ENCODE measurements around the gene GPR33.
"Not testable (repeated sequence)": the region's sequence is repeated elsewhere in the genome, so short reads cannot be mapped to it uniquely, and the experiment has no call there.

The GPR33 gene, protein sequence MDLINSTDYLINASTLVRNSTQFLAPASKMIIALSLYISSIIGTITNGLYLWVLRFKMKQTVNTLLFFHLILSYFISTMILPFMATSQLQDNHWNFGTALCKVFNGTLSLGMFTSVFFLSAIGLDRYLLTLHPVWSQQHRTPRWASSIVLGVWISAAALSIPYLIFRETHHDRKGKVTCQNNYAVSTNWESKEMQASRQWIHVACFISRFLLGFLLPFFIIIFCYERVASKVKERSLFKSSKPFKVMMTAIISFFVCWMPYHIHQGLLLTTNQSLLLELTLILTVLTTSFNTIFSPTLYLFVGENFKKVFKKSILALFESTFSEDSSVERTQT

DNA sequence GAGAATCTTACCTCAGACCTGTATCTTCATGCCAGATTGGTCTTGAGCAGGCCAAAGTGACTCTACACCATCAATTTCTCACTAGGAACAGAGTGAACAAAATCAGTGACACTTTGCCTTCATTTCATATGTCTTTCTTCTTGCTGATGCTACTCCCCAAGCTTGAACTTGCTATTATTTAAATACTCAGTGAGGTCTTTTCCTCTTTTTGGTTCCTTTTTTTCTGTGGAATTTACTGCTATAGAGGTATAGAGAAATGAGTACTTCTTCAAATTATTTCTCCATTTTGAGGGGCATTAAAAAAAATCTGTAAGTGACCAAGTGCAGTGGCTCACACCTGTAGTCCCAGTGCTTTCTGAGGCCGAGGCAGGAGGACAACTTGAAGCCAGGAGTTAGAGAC is at the start of gene GPR33:
GPR33 (minus strand) TSS at position 154 of the 400 bp plus-strand sequence. CDS start 4,074 bp downstream, outside the sequence.
- DNase-seq: no peak

DNA sequence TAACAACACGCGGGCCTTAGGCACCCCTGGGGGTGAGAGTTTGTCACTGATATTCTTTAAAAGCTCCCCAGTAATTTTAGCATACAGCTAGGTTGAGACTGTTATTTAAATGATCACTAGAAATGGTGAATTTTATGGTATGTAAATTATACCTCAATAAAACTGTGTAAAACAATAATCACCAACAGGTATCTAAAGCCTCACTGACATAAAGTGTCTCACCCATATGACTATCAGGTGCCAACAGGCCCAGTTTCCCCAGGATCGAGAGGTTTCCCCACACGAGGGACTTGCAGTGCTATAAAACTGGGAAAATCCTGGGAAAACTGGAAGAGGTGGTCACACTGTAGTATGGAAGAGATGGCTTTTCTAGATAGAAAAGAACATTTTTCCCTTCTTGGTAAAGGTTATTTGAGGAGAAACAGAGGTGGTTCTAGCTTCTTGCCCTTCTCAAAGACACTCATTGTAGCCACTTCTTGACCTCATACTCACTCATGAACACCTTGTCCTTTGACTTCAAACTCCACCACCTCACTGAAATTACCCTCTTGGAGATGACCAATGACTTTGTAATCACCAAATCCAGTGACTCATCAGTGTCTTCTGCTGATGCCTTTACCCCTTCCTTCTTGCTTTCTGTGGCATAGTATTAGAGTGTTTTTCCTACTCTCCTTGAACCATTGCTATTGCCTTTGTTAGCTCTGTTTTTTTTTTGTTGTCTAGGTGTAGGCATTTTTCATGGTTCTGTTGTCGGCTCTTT is 48.5 kb upstream of the GPR33 start:
- peak; percentile 3 for DNase-seq

DNA sequence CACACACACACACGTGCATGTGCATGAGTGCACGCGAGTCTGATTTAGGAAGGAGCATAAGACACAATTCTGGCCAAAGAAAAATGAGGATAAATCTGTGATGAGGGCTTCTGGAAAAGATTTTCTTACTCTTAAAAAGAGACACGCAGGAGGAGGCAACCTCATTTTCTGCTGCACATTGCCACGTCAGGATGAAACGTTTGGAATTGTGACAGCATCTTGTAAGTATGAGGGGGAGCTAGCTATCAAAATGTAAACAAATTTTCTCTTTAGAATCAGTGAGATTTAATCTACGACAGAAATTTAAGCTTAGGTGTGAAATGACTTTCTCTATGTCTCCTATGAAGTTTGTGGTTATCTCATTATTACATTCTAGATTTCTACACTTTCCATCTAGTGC is 42.3 kb upstream of the GPR33 start:
- DNase-seq: no peak

DNA sequence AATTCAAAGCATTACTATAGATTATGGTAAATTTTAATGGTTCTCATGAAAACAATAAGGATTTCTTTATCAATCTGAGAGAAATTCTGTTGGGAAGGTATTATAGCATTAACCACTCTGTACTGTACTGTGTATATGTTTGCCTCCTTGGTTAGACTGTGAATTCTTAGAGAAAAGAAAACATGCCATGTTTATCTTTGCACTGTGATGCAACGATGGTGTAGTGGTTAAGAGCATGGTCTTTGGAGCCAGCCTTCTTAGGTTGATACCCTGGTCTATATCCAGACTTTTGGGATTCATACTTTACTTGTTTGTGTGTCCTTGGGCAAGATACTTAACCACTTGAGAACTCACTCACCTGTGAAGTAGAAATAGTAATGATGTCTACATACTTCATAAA is 41.2 kb upstream of the GPR33 start:
- DNase-seq: no peak

DNA sequence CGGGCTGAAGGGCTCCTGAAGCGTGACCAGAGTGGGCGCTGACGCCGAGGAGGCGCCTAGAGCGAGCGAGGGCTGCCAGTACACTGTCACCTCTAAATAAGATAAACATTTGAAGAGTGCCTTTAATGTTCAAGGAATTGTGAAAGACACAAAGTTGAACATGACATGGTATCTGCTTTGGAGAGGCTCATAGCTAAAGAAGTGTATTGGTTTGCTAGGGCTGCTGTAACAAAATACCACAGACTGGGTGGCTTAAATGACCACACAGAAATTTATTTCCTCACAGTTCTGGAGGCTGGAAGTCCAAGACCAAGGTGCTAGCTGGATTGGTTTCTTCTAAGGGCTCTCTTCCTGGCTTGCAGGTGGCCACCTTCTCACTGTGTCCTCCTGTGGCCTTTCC is 39.7 kb upstream of the GPR33 start:
- no peak for DNase-seq

DNA sequence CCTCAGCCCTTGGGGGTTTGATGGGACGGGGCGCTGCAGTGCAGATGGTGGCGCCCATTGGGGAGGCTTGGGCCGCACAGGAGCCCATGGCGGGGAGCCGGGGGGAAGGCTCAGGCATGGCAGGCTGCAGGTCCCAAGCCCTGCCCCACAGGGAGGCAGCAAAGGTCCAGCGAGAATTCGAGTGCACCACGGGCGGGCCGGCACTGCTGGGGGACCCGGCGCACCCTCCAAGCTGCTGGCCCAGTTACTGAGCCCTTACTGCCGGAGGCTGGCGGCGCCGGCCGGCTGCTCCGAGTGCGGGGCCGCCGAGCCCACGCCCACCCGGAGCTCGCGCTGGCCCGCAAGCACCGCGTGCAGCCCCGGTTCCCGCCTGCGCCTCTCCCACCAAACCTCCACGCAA is 39.2 kb upstream of the GPR33 start:
- DNase-seq: no peak

DNA sequence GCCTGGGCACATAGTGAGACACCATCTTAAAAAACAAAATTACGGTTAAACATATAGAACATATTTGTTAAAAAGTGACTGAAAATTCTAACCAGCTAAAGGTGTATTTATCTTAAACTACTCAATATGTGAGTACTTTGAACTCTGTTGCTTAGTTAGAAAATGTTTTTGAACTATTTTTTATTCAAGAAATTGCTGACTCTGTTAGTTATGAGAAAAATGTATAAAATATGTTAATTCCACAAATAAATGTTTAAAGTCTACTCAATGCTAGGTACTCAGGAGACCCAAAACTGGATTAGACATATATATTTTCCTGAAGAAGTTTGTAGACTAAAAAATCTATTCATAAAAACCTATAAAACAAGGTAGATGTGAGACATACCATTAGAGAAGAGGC is 23.0 kb upstream of the GPR33 start:
- no peak for DNase-seq

DNA sequence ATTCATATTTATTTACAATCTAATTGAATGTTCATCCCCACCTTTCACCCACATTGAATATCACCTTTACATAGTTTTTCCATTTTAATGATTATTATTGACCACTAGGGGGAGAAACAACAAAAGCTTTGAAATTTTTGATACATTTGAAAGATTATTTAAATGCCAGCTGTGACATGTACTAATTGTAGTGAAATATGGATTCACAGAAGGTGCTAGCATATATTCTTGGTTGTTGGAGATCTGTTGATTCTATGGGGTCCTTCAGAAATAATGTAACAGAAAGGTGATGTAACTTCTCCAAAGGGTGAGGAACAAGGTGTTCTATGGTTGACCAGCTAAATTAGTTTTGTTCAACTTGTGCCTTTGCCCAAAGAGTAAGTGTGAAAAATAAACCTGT is 22.4 kb upstream of the GPR33 start:
- peak; percentile 12 for DNase-seq

DNA sequence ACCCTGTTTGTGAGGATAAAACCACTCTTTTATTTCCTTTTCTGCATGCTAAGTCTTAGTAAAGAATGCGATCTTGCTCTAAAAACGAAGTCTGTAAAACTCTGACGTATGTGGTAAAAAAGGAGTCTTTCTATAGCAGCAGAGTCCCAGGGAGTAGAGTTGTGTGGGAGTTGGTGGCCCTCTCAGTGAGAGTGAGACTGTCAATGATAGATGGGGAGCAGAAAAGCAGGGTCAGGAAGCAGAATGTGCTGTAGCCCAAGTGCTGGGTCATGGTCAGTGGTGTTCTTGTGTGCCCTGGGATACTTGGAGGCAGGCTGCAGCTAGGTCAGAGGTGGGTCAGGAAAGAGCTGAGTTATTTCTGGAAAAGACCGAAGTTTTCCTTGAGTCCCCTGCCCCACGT is 20.3 kb upstream of the GPR33 start:
- no peak for DNase-seq

DNA sequence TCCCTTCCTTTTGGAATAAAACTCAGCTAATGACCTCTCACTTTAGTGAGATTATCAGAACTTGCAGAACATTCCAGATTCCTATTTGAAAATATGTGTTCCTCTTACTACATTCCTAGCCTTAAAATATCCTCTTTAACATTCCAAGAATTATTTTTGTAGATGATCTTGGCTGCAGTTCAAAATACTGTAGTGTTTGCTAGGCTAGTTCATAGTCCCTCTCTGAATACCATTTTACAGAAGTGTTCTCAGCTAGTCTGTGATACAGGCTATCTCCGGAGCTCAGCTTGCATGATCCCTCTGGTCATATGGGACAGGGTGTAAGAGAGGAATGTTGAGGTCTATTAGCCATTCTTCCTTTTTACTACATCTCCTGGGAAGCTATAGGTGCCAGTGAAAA is 17.6 kb upstream of the GPR33 start:
- DNase-seq: peak; percentile 72

DNA sequence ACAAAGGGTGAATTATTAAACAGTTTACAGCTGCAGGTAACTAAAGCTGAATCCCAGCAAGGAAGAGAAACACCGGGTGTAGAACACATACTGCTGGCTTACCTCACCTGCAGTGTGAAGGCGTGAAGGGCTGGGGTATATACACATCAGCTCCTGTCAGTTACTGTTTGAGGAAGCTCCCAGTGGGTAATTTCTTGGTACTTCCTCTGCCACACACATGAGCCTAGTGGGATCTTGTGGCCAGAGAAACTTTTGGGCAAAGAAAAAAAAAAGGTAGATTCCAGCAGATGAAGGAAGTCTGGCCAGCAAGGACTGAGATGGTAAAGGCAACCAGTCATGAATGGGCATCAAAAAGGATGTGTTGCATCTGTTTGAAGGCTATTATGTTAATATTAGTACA is 14.0 kb upstream of the GPR33 start:
- DNase-seq: no peak

DNA sequence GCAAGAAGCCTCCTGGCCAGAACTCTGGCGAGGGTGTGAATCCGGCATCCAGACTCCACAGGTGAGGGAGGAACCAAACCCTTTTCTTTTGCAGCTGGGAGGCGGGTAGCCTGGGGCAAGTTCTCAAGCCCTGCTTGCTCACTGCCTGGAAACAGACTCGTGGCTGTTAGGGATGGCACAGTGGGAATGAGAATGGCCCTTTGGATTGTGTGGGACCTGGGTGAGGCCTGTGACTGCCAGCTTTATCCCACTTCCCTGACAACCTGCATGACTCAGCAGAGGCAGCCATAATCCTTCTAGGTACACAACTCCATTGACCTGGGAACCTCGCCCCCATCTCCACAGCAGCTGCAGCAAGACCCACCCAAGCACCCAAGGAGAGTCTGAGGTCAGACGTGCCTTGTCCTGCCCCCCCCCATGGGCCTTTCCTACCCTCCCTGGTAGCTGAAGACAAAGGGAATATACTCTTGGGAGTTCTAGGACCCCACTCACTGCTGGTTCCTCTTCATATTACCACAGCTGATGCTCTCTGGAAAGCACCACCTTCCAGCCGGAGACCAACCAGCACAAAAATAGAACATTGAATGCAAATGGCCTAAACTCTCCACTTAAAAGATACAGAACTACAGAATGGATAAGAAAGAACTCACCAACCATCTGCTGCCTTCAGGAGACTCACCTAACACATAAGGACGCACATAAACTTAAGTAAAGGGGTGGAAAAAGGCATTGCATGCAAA is 5.1 kb upstream of the GPR33 start:
- no peak for DNase-seq

DNA sequence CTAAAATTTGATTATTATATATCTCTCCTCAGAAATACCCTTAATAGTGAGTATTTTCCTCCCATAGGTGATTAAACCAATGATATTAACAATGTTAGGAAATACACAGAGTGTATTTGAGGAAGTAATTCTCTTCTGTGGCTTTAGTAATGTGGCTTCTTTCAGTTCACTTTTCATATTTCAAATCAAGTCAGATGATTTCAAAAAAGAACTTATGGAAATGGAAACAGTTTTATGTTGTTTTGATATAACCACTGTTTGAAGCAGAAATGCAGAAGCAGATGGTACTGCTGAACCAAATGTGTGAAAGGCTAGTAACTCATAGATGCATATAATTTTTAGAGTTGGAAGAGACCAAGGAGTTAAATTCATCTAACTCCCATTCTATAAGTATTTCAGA is 1.9 kb upstream of the GPR33 start:
- DNase-seq: no peak

DNA sequence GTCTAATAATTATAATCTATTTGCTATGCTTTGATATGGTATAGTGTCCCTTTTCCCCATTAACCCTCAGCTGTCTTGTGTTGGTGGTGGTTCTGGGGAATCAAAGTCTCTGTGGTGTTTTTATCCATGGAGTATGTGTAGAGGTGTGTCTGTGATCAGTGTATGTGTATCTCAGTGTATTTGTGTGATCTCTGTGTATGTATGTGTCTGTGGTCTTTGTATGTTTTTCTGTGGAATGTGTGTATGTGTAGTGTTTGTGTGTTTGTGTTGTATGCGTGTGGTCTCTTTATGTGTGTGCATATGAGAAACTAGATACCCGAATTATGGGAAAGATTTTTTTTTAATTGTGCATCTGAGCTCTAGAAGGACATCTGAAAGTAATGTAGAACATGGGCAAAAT is 1.1 kb downstream of the GPR33 start:
- no peak for DNase-seq

DNA sequence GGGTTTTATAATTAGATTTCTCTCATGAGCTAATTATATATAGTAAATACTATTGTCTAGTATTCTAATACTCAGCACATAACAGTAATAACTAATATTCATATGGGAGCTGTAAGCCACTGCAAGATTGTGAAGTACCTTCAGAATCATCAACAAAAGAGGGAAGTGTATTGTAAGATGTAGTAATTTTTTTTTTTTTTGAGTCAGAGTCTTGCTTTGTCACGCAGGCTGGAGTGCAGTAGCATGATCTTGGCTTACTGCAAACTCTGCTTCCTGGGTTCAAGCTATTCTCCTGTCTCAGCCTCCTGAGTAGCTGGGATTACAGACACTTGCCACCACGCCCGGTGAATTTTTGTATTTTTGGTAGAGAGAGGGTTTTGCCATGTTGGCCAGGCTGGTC is 3.1 kb downstream of the GPR33 start:
- no peak for DNase-seq

DNA sequence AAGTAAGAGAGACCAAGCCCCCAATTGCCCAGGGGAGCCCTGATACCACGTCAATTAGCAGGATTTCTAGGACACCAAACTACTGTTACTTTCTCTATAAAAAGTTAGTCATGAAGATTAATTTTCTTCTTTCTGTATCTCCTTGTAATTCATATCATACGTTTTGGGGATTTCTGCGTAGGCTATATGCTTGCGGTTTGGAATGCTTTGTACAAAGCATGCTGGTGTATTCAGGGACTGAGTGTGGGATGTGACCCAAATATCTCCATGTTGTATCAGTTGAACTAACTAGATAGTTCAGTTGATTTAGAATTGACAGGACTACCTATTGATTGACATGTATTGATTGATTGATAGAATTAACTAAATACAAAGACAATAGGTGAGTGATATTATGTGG is 7.7 kb downstream of the GPR33 start:
- no peak for DNase-seq

DNA sequence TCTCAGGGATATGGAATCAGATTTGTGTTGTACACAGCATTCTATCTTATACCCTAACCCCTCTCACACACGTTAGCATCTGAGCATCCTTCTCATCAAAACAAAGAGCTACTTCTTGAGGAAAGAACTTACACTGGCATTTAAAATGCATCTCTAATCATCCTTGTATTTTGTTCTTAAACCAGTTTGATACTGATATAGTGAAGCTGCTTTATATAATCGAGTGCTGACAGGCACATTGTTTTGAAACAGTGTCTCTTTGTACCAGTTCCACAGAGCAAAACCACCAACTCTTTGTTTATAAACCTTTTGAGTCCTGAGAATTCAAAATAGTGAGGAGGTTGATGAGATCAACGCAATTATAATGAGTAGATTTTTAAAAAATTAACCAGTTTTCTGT is 8.8 kb downstream of the GPR33 start:
- no peak for DNase-seq

DNA sequence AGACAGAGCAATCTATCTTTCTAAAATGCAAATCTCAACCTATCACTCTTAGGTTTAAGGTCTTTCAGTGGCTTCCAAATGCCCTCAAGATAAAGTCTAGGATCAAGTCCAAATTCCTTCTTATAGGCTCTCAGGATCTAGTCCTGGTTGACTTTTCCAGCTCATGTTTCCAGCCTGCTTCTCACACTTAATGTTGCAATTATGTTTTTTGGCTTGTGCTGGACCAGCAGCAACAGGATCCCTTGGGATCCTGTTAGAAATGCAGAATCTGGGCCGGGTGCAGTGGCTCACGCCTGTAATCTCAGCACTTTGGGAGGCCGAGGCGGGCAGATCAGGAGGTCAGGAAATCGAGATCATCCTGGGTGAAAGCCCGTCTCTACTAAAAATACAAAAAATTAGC is 10.6 kb downstream of the GPR33 start:
- DNase-seq: no peak

DNA sequence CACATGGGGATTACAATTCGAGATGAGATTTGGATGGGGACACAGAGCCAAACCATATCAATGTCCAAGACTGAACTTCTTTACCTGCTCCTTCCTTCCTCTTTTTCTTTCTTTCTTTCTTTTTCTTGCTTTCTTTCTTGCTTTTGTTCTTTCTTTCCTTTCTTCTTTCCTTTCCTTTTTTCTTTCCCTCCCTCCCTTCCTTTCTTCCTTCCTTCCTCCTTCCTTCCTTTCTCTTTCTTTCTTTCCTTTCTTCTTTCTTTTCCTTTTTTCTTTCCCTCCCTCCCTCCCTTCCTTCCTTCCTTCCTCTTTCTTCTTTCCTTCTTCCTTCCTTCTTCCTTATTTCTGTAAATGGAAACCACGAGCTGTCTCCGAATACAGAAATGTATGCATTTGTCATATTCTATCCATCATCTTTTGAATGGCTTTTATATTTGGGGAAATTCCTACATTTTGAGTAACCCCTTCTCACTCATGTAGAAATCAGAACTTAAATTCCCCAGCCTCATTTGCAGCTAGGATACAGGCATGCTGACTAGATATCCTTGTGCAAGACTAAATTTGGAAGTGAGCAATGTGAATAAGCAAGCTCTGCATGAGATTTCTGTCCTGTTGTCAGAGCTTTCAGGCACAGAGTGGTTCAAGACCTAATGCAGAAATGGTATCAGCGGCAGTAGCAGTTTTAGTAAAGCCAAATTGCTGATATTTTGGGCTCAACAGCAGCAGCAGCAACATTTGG is 11.5 kb downstream of the GPR33 start:
- DNase-seq: no peak

DNA sequence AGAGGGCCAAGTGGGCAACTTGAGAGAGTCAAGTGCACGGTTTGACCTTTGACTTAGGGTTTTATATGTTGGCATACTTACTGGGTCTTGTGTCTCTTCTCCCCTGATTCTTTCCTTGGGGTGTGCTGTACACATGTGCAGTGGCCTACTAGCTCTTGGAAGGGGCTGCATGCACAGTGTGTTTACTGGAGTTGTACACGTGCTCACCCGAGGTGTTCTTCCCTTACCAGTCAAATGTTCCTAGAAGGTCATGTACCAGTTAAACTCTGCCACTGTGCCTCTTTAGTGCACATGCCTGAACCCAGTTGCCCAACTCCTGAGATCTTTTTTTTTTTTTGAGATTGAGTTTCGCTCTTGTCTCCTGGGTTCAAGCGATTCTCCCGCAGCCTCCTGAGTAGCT is 21.3 kb downstream of the GPR33 start:
- DNase-seq: no peak

DNA sequence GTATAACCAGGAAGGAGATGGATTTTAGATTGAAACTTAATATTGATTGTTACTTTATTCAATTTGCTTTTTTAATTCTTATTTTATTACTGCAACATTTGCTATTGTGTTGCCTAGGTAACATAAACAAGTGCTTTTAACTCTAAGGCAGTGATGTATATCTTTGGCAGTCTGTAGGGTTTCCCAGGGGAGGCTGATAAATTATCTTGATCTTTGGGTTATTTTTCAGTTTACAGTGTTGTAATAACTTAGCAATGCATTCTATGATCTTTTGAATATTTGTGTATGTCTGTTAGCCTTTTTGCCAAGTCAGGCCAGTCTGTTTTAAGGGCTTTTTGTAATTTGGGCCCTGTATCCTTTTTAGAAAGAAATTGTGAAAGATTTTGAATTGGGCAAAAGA is 22.7 kb downstream of the GPR33 start:
- no peak for DNase-seq

DNA sequence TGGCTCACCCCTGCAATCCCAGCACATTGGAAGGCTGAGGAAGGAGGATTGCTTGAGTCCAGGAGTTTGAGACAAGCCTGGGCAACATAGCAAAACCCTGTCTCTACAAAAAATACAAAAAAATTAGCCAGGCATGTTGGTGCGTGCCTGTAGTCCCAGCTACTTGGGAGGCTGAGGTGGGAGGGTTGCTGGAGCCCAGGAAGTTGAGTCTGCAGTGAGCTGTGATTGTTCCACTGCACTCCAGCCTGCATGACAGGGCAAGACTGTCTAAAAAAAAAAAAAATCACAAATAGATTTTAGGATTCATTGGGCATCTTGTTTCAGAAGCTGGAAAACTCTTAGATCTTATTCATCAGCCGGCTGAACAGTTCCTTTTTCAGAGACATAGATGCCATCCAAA is 25.4 kb downstream of the GPR33 start:
- DNase-seq: not testable (repeated sequence)

DNA sequence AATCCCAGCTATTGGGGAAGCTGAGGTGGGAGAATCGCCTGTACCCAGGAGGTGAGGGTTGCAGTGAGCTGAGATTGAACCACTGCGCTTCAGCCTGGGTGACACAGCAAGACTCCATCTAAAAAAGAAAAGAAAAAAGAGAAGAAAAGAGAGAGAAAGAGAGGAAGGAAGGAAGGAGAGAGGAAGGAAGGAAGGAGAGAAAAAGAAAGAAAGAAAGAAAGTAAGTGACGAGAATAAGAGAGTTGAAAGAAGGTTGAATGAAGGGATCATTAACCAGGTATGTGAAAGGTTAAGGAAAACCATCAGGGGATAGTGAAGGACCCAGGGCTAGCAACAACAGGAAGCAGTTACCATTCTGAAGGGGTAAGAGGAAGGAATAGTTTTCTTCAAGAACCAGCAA is 26.3 kb downstream of the GPR33 start:
- no peak for DNase-seq
